Measurements from ENCODE around the gene EBF4.

Gene EBF4

GRCh38 chr20:2794202-2794748, 101.7 kb downstream of the EBF4 start:
- H3K4me3 ChIP-seq (ENCODE audit: low read depth, low read length) = no peak overlapping the region
- TF ChIP-seq CTCF (IDR thresholded peaks at IDR 0.05; ENCODE audit: low read depth, low read length) = no peak

- TF ChIP-seq CTCF (IDR thresholded peaks at IDR 0.05; ENCODE audit: low read depth, low read length) = no peak
Observed at GRCh38 chr20:2794866-2795447, 102.4 kb downstream of the EBF4 start.

GRCh38 chr20:2795451-2795850, 102.9 kb downstream of the EBF4 start:
- no peak overlapping the region for H3K4me3 ChIP-seq (ENCODE audit: low read depth, low read length)
- TF ChIP-seq CTCF (IDR thresholded peaks at IDR 0.05; ENCODE audit: low read depth, low read length) = no peak

More at GRCh38 chr20:2794866-2795447, 102.4 kb downstream of the EBF4 start:
- no peak overlapping the region for H3K4me3 ChIP-seq (ENCODE audit: low read depth, low read length)

GRCh38 chr20:2796011-2796660, 103.6 kb downstream of the EBF4 start:
- H3K4me3 ChIP-seq (ENCODE audit: low read depth, low read length) = no peak overlapping the region
- TF ChIP-seq CTCF (IDR thresholded peaks at IDR 0.05; ENCODE audit: low read depth, low read length) = no peak

GRCh38 chr20:2797136-2797983, 104.8 kb downstream of the EBF4 start:
- TF ChIP-seq CTCF (IDR thresholded peaks at IDR 0.05; ENCODE audit: low read depth, low read length) = no peak
- H3K4me3 ChIP-seq (ENCODE audit: low read depth, low read length) = no peak overlapping the region

GRCh38 chr20:2798095-2798805, 105.7 kb downstream of the EBF4 start:
- no peak for TF ChIP-seq CTCF (IDR thresholded peaks at IDR 0.05; ENCODE audit: low read depth, low read length)
- no peak overlapping the region for H3K4me3 ChIP-seq (ENCODE audit: low read depth, low read length)
